Esophagus muscularis mucosa (tissue), 4 donors: ENCODE results near the gene RFNG.

Source experiments
- CTCF ChIP-seq, 3 experiments: fragments of 200-600 bp in 2 of 3; fragments of 450-650 bp in 1 of 3; sonication (generic) in 2 of 3; IDR thresholded peaks; one replicate each; pipeline ENCODE4 v1.5.1; 2017 to 2019; ENCODE audit warnings: antibody characterized with exemption in 3 of 3, mild to moderate bottlenecking in 2 of 3, moderate library complexity in 1 of 3
- EP300 ChIP-seq: sonication (generic); formaldehyde crosslinking; IDR thresholded peaks from one replicate; pipeline ENCODE4 v1.6.1; 2017; ENCODE audit warnings: antibody characterized with exemption
- POLR2AphosphoS5 ChIP-seq, 2 donors: sonication (generic); formaldehyde crosslinking; IDR thresholded peaks; one replicate each; pipeline ENCODE4 v1.6.1; 2017; ENCODE audit warnings: antibody characterized with exemption in 2 of 2

GRCh38 chr17:82078433-82078832, 26.8 kb upstream of the RFNG start:
- TF ChIP-seq POLR2AphosphoS5 (IDR thresholded peaks at IDR 0.05) (no peak), CTCF (IDR thresholded peaks at IDR 0.05) (no peak), EP300 (no peak)
